SK-N-SH treated with all-trans-retinoic acid at 6 μM for 48 hours (cell line): ENCODE results near the gene MAD2L1.

Experiments
- ARNTL ChIP-seq: fragments of 450-650 bp; formaldehyde crosslinking; IDR thresholded peaks from 2 replicates; pipeline ENCODE4 v1.5.0; 2020; ENCODE audit warnings: low read depth, mild to moderate bottlenecking, moderate library complexity, borderline replicate concordance
- BACH2 ChIP-seq: fragments of 250-450 bp; sonication (Bioruptor Pico); IDR thresholded peaks from 2 replicates; pipeline ENCODE4 v1.9.0; 2021; ENCODE audit warnings: mild to moderate bottlenecking, borderline replicate concordance
- GLIS3 ChIP-seq: fragments of 250-450 bp; sonication (Bioruptor Pico); IDR thresholded peaks from 2 replicates; pipeline ENCODE4 v1.5.0; 2020; ENCODE audit warnings: mild to moderate bottlenecking, moderate library complexity
- PATZ1 ChIP-seq: fragments of 250-450 bp; sonication (Bioruptor Pico); IDR thresholded peaks from 2 replicates; pipeline ENCODE4 v1.8.0; 2020; ENCODE audit warnings: mild to moderate bottlenecking, moderate library complexity, borderline replicate concordance
- RARB ChIP-seq: fragments of 250-450 bp; sonication (Bioruptor Pico); IDR thresholded peaks from 2 replicates; pipeline ENCODE4 v1.8.0; 2021; ENCODE audit warnings: mild to moderate bottlenecking, moderate library complexity
- TCF4 ChIP-seq: fragments of 250-450 bp; sonication (Bioruptor Pico); IDR thresholded peaks from 2 replicates; pipeline ENCODE4 v1.8.0; 2021; ENCODE audit warnings: mild to moderate bottlenecking, moderate library complexity, borderline replicate concordance
- TOX ChIP-seq: fragments of 250-450 bp; sonication (Bioruptor Pico); IDR thresholded peaks from 2 replicates; pipeline ENCODE4 v1.8.0; 2021; ENCODE audit warnings: mild to moderate bottlenecking, moderate library complexity, borderline replicate concordance
- ZFP3 ChIP-seq: fragments of 250-450 bp; sonication (Bioruptor Pico); IDR thresholded peaks from 2 replicates; pipeline ENCODE4 v1.5.0; 2020; ENCODE audit warnings: mild to moderate bottlenecking, moderate library complexity
- ZNF70 ChIP-seq: fragments of 450-650 bp; formaldehyde crosslinking; IDR thresholded peaks from 2 replicates; pipeline ENCODE4 v1.5.0; 2020; ENCODE audit warnings: mild to moderate bottlenecking, moderate library complexity
- TF ChIP-seq, protein P1 (sequence below): fragments of 250-450 bp; sonication (Bioruptor Pico); IDR thresholded peaks from 2 replicates; pipeline ENCODE4 v1.5.0; 2020; ENCODE audit warnings: mild to moderate bottlenecking, moderate library complexity

DNA sequence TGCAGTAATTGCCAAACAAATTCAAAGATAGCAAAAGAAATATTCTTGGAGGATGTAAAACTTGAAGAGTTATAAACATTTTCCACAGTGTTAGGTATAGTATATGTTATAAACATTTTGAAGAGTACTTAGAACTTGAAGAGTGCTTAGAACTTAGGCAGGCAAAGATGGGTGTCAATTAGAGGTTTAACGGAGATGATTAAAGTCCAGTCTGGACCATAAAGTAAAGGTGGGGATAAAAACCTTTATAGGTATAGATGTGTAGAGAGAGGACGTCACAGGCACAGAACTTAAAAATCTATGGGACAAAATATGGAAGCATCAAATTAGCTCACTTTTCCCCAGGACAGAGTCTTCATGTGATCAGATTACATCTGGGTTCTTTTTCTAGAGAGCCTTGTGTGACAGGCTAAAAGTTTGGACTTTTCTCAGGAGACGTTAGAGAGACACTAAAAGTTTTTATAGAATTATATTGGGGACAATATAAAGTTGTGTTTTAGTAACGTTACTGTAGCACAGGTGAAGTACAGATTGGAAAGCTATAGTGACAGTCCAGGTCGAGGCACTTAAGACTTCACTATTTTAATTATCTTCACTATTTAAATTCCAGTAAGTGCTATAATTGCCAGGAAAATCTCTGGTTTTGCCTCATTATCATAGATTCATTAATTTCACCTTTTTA lies 13.3 kb upstream of the MAD2L1 start:
- TF ChIP-seq PATZ1 (CRISPR knock-in tag): no peak
- no peak for TF ChIP-seq TCF4 (CRISPR knock-in tag)
- no peak for TF ChIP-seq ZNF70 (CRISPR knock-in tag)
- TF ChIP-seq RARB (CRISPR knock-in tag): no peak
- TF ChIP-seq ARNTL (CRISPR knock-in tag): no peak
- no peak for TF ChIP-seq TOX (CRISPR knock-in tag)
- TF ChIP-seq, protein P1, sequence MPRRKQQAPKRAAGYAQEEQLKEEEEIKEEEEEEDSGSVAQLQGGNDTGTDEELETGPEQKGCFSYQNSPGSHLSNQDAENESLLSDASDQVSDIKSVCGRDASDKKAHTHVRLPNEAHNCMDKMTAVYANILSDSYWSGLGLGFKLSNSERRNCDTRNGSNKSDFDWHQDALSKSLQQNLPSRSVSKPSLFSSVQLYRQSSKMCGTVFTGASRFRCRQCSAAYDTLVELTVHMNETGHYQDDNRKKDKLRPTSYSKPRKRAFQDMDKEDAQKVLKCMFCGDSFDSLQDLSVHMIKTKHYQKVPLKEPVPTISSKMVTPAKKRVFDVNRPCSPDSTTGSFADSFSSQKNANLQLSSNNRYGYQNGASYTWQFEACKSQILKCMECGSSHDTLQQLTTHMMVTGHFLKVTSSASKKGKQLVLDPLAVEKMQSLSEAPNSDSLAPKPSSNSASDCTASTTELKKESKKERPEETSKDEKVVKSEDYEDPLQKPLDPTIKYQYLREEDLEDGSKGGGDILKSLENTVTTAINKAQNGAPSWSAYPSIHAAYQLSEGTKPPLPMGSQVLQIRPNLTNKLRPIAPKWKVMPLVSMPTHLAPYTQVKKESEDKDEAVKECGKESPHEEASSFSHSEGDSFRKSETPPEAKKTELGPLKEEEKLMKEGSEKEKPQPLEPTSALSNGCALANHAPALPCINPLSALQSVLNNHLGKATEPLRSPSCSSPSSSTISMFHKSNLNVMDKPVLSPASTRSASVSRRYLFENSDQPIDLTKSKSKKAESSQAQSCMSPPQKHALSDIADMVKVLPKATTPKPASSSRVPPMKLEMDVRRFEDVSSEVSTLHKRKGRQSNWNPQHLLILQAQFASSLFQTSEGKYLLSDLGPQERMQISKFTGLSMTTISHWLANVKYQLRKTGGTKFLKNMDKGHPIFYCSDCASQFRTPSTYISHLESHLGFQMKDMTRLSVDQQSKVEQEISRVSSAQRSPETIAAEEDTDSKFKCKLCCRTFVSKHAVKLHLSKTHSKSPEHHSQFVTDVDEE (CRISPR knock-in tag): no peak
- no peak for TF ChIP-seq BACH2
- no peak for TF ChIP-seq ZFP3 (CRISPR knock-in tag)
- TF ChIP-seq GLIS3 (CRISPR knock-in tag): no peak
